PC-9 (cell line): Measurements from ENCODE around the gene SYNPR. TPM values are rescaled to one million over a fixed set of nuclear protein-coding genes. Genes with fewer than 3 reads are reported as not detected.

Experiments
- BruUV-seq: library from RNA; stranded (reverse); fragments of 400-500 nt; replicated peaks from 2 replicates; lab custom pipeline; 2021; lab: Mats Ljungman, UMichigan
- CTCF ChIA-PET: fragments of 300-600 bp; sonication (Branson Sonifier 250); formaldehyde crosslinking; loops from one replicate; lab custom pipeline; 2022; ENCODE audit warnings: antibody characterized with exemption; lab: Charles Lee
- POLR2A ChIA-PET: fragments of 300-600 bp; sonication (Branson Sonifier 250); formaldehyde crosslinking; loops from one replicate; lab custom pipeline; 2022; ENCODE audit warnings: antibody characterized with exemption; ENCODE audit not compliant: unreplicated experiment; lab: Charles Lee
- DNase-seq, 2 experiments: peaks; one replicate each; pipeline versions ENCODE4 v3.0.0 to v3.0.0-alpha.2; 2015 to 2022; ENCODE audit warnings: mixed read lengths in 1 of 2
- H2AFZ ChIP-seq: fragments of 200-600 bp; sonication (generic); 2 replicates; pipeline ENCODE4 v1.8.1; 2017; ENCODE audit warnings: antibody characterized with exemption
- H3F3A ChIP-seq: fragments of 200-600 bp; sonication (generic); 2 replicates; pipeline ENCODE4 v1.8.1; 2017; ENCODE audit warnings: antibody characterized with exemption, mild to moderate bottlenecking, low read depth; ENCODE audit not compliant: insufficient read depth
- H3K27ac ChIP-seq: fragments of 200-600 bp; sonication (generic); 2 replicates; pipeline ENCODE4 v1.6.1; 2016; ENCODE audit warnings: mixed run types
- H3K27me3 ChIP-seq: fragments of 200-600 bp; sonication (generic); 2 replicates; pipeline ENCODE4 v1.6.1; 2016; ENCODE audit warnings: low read depth, mixed run types; ENCODE audit not compliant: insufficient read depth
- H3K36me3 ChIP-seq: fragments of 200-600 bp; sonication (generic); 2 replicates; pipeline ENCODE4 v1.6.1; 2016; ENCODE audit warnings: low read depth, mixed run types
- H3K4me1 ChIP-seq: fragments of 200-600 bp; sonication (generic); replicated peaks from 2 replicates; pipeline ENCODE4 v1.6.1; 2016; ENCODE audit warnings: mixed run types; ENCODE audit not compliant: insufficient read depth
- H3K4me2 ChIP-seq: fragments of 200-600 bp; sonication (generic); 2 replicates; pipeline ENCODE4 v1.6.1; 2017; ENCODE audit warnings: mixed run types
- H3K4me3 ChIP-seq: fragments of 200-600 bp; sonication (generic); 2 replicates; pipeline ENCODE4 v1.6.1; 2016; ENCODE audit warnings: mixed run types
- H3K79me2 ChIP-seq: fragments of 200-600 bp; sonication (generic); 2 replicates; pipeline ENCODE4 v1.6.1; 2017; ENCODE audit warnings: low read depth, mixed run types
- H3K9me2 ChIP-seq: fragments of 200-600 bp; sonication (generic); 2 replicates; pipeline ENCODE4 v1.8.1; 2017; ENCODE audit warnings: mild to moderate bottlenecking; ENCODE audit not compliant: insufficient read depth
- H3K9me3 ChIP-seq: fragments of 200-600 bp; sonication (generic); 2 replicates; pipeline ENCODE4 v1.8.1; 2016; ENCODE audit warnings: low read depth; ENCODE audit not compliant: insufficient read depth
- H4K20me1 ChIP-seq: fragments of 200-600 bp; sonication (generic); 2 replicates; pipeline ENCODE4 v1.8.1; 2017; ENCODE audit not compliant: insufficient read depth
- CTCF ChIP-seq: fragments of 200-600 bp; sonication (generic); conservative IDR thresholded peaks from 2 replicates; pipeline ENCODE4 v1.6.1; 2017; ENCODE audit warnings: mixed run types, antibody characterized with exemption, mild to moderate bottlenecking, moderate library complexity
- EZH2 ChIP-seq: fragments of 200-600 bp; sonication (generic); IDR thresholded peaks from 2 replicates; pipeline ENCODE4 v1.8.0; 2017; ENCODE audit warnings: antibody characterized with exemption, low read depth
- intact Hi-C: fragments of 100-400 bp; cut with micrococcal nuclease; formaldehyde crosslinking; loops from one replicate; pipeline ENCODE4 v1.10.0; 2022; ENCODE audit not compliant: unreplicated experiment
- total RNA-seq: library from RNA; stranded (reverse); gene quantifications from 2 replicates; pipeline ENCODE4 v1.2.3, GENCODE V29; 2021

Gene SYNPR
- total RNA-seq, 1 experiment from 2014 or later, result not detected

- TF ChIP-seq CTCF, result no peak
- TF ChIP-seq EZH2, result no peak
- H3K4me3 ChIP-seq, result no peak overlapping the region
- POLR2A ChIA-PET, result no interaction called here
These were observed 196.9 kb downstream of the SYNPR start for GRCh38 chr3:63474828-63475518.

GRCh38 chr3:63477494-63478129, 199.5 kb downstream of the SYNPR start:
- Histone ChIP-seq H3K36me3 (no peaks in the 10 kb centered on the region), H3K9me3 (no peaks in the 10 kb centered on the region), H3F3A (no peaks in the 10 kb centered on the region), H3K79me2 (no peaks in the 10 kb centered on the region), H2AFZ (no peak overlapping the region), H3K4me2 (no peak overlapping the region), H3K4me3 (no peak overlapping the region), H3K4me1 (no peaks in the 10 kb centered on the region), H3K9me2 (no peaks in the 10 kb centered on the region), H3K27ac (no peak overlapping the region), H3K27me3 (0 out of 2 replicates have a peak, but pooled peaks cover 3% of the 10 kb centered on the region), H4K20me1 (no peaks in the 10 kb centered on the region)
- DNase-seq, result no peak
- POLR2A ChIA-PET, result no interaction called here
- BruUV-seq, result no TSS peak
- CTCF ChIA-PET, result no interaction called here
- intact Hi-C loops, result no loop called here
- no peak for TF ChIP-seq CTCF
- TF ChIP-seq EZH2, result no peak

More at GRCh38 chr3:63474828-63475518, 196.9 kb downstream of the SYNPR start:
- Histone ChIP-seq H2AFZ (no peak overlapping the region), H3K36me3 (no peaks in the 10 kb centered on the region), H3F3A (no peaks in the 10 kb centered on the region), H3K4me1 (no peaks in the 10 kb centered on the region), H3K9me2 (no peaks in the 10 kb centered on the region), H3K27me3 (0 out of 2 replicates have a peak, but pooled peaks cover 3% of the 10 kb centered on the region), H3K4me2 (no peak overlapping the region), H3K9me3 (no peaks in the 10 kb centered on the region), H4K20me1 (no peaks in the 10 kb centered on the region), H3K79me2 (no peaks in the 10 kb centered on the region), H3K27ac (no peak overlapping the region)
- DNase-seq, result no peak
- no TSS peak for BruUV-seq
- CTCF ChIA-PET, result no interaction called here
- intact Hi-C loops, result no loop called here

DNA sequence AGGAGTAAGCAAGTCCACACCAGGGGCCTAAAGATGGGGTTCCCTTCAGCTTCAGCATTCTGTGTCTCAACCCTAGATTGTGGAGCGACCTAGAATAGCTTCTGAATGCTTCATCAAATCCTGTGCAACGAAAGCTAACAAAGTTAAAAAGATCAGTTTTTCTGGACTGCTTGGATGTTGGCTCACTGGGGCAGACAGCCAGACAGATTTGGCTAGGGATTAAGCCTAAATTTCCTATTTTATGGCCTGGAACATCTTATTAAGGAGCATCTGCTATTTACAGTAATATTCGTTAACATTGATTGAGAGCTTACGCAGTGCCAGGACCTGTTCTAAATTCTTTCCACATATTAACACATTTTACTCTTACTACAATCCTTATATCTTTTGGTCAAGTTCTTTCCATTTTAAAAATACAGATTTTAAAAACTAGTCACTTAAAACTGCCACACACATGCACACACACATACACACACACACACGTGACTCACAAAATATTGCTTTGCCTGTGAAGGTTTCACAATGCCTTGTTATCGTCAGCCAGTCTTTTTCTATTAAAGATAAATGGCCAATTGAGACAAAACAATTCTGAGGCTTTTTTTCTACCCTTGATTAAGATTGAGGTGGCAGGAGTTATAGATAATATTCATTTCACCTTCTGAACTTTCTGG, 201.0 kb downstream of the SYNPR start:
- Histone ChIP-seq H3K9me2 (no peaks in the 10 kb centered on the region), H3K27me3 (0 out of 2 replicates have a peak, but pooled peaks cover 3% of the 10 kb centered on the region), H4K20me1 (no peaks in the 10 kb centered on the region), H2AFZ (no peak overlapping the region), H3K4me1 (no peaks in the 10 kb centered on the region), H3K4me3 (no peak overlapping the region), H3K36me3 (no peaks in the 10 kb centered on the region), H3K9me3 (no peaks in the 10 kb centered on the region), H3K4me2 (no peak overlapping the region), H3K27ac (no peak overlapping the region), H3F3A (no peaks in the 10 kb centered on the region), H3K79me2 (no peaks in the 10 kb centered on the region)
- POLR2A ChIA-PET, result no interaction called here
- intact Hi-C loops, result no loop called here
- CTCF ChIA-PET, result no interaction called here
- DNase-seq, result no peak
- BruUV-seq, result no TSS peak
- TF ChIP-seq EZH2, result no peak
- TF ChIP-seq CTCF, result no peak
